ENCODE measurements around the gene KLHL29.

Gene KLHL29

DNA sequence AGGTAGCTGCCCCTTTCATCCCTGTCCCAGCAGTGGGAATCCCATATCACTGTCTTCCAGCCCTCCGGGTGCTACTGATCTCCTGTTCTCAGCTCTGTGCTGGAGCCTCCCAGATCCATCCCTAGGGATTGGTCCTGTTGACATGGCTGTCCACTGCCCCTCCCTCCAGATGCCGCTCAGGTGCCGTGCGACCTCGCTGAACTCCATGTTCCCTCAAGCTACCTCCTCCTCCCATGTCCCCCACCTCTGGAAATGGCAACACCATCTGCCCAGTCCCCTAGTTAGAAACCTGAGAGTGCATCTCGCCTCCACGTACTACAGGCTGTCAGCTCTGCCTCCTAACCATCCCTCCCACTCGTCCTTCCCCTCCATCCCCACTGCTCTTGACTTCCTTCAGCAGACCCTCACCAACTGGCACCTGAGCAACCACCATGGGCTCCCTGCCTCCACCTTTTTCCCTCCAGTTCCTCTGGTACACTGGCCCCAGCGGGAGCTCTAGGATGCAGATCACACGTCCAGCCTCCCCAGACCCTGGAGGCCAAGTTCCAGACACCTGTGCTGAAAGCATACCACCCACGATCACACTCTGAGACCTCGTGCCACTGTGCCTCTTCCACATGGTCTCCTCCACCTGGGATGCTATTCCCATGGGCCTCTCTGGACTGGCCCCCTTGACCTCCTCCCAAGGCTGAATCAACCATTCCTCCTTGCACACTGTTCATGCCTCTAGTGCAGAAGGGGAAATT is 106.8 kb downstream of the KLHL29 start:
- Histone ChIP-seq H3K36me3 (no peaks in the 10 kb centered on the region), H3K27me3 (peaks cover 0 to 70% (median 0%) of the 10 kb centered on the region in 11 experiments; a peak in 8 of 22 replicates)
- no peak for TF ChIP-seq Cebpa-rat (IDR thresholded peaks at IDR 0.05)

GRCh38 chr2:23492337-23492675 is 107.3 kb downstream of the KLHL29 start:
- H3K27me3 ChIP-seq, result peaks cover 0 to 70% (median under 1%) of the 10 kb centered on the region in 11 experiments; a peak in 9 of 22 replicates
- H3K4me1 ChIP-seq, result peaks cover 25 to 46% (median 36%) of the 10 kb centered on the region in 10 experiments
- H3K4me3 ChIP-seq, result no peak overlapping the region
- no peak overlapping the region for H3K4me2 ChIP-seq
- no peak overlapping the region for H3K27ac ChIP-seq
- H3K36me3 ChIP-seq, result no peaks in the 10 kb centered on the region
- H3K9me3 ChIP-seq (replicated peaks in 1 of 11), result no peaks in the 10 kb centered on the region
- H3K9ac ChIP-seq, result no peak overlapping the region
- H4K20me1 ChIP-seq, result peaks cover 0 to 39% (median 0%) of the 10 kb centered on the region in 11 experiments; a peak in 8 of 22 replicates
- TF ChIP-seq Cebpa-rat (IDR thresholded peaks at IDR 0.05), result no peak

More for the DNA sequence above, 106.8 kb downstream of the KLHL29 start:
- H3K27ac ChIP-seq, result no peak overlapping the region
- no peak overlapping the region for H3K4me2 ChIP-seq
- peaks cover 0 to 44% (median 0%) of the 10 kb centered on the region in 11 experiments; a peak in 8 of 22 replicates for H4K20me1 ChIP-seq
- no peak overlapping the region for H3K9ac ChIP-seq
- no peak overlapping the region for H3K4me3 ChIP-seq
- no peaks in the 10 kb centered on the region for H3K9me3 ChIP-seq (replicated peaks in 1 of 11)
- peaks cover 20 to 41% (median 31%) of the 10 kb centered on the region in 10 experiments for H3K4me1 ChIP-seq

GRCh38 chr2:23492921-23493320 is 107.9 kb downstream of the KLHL29 start:
- Histone ChIP-seq H3K4me3 (no peak overlapping the region), H3K36me3 (no peaks in the 10 kb centered on the region), H3K9me3 (replicated peaks in 1 of 11) (no peaks in the 10 kb centered on the region), H3K27me3 (peaks cover 0 to 73% (median 4%) of the 10 kb centered on the region in 11 experiments; a peak in 10 of 22 replicates), H3K4me1 (peaks cover 31 to 46% (median 40%) of the 10 kb centered on the region in 10 experiments), H4K20me1 (peaks cover 0 to 34% (median 0%) of the 10 kb centered on the region in 11 experiments; a peak in 7 of 22 replicates), H3K27ac (no peak overlapping the region), H3K4me2 (peak overlapping the region in 2 of 11 experiments; percentile 4 to 5; a peak in 1 of 22 replicates), H3K9ac (no peak overlapping the region)
- TF ChIP-seq Cebpa-rat (IDR thresholded peaks at IDR 0.05), result no peak

- no peak for TF ChIP-seq Cebpa-rat (IDR thresholded peaks at IDR 0.05)
- no peak overlapping the region for H3K4me2 ChIP-seq
- H3K27ac ChIP-seq, result no peak overlapping the region
- H3K36me3 ChIP-seq, result no peaks in the 10 kb centered on the region
- H3K9ac ChIP-seq, result no peak overlapping the region
- peaks cover 0 to 78% (median 12%) of the 10 kb centered on the region in 11 experiments; a peak in 10 of 22 replicates for H3K27me3 ChIP-seq
- H3K4me1 ChIP-seq, result peaks cover 38 to 53% (median 47%) of the 10 kb centered on the region in 10 experiments
- no peak overlapping the region for H3K4me3 ChIP-seq
- no peaks in the 10 kb centered on the region for H3K9me3 ChIP-seq (replicated peaks in 1 of 11)
- peaks cover 0 to 33% (median 0%) of the 10 kb centered on the region in 11 experiments; a peak in 8 of 22 replicates for H4K20me1 ChIP-seq
Observed at GRCh38 chr2:23493846-23494245, 108.9 kb downstream of the KLHL29 start.

- Histone ChIP-seq H3K4me2 (no peak overlapping the region), H3K4me1 (peaks cover 42 to 55% (median 49%) of the 10 kb centered on the region in 10 experiments), H3K27ac (no peak overlapping the region), H3K4me3 (no peak overlapping the region), H3K36me3 (no peaks in the 10 kb centered on the region), H3K27me3 (peaks cover 0 to 83% (median 10%) of the 10 kb centered on the region in 11 experiments; a peak in 10 of 22 replicates), H3K9me3 (replicated peaks in 1 of 11) (no peaks in the 10 kb centered on the region), H4K20me1 (peaks cover 0 to 28% (median 0%) of the 10 kb centered on the region in 11 experiments; a peak in 7 of 22 replicates), H3K9ac (no peak overlapping the region)
- TF ChIP-seq Cebpa-rat (IDR thresholded peaks at IDR 0.05), result no peak
Observed at GRCh38 chr2:23494286-23494685, 109.3 kb downstream of the KLHL29 start.

- H4K20me1 ChIP-seq, result peaks cover 0 to 21% (median 0%) of the 10 kb centered on the region in 11 experiments; a peak in 7 of 22 replicates
- H3K9me3 ChIP-seq (replicated peaks in 1 of 11), result no peaks in the 10 kb centered on the region
- peaks cover 0 to 89% (median 10%) of the 10 kb centered on the region in 11 experiments; a peak in 10 of 22 replicates for H3K27me3 ChIP-seq
- no peak for TF ChIP-seq Cebpa-rat (IDR thresholded peaks at IDR 0.05)
- no peak overlapping the region for H3K27ac ChIP-seq
- no peak overlapping the region for H3K9ac ChIP-seq
- no peak overlapping the region for H3K4me3 ChIP-seq
- H3K36me3 ChIP-seq, result no peaks in the 10 kb centered on the region
- H3K4me2 ChIP-seq, result peak overlapping the region; percentile 71 to 96 (median 83); a peak in 20 of 22 replicates
- H3K4me1 ChIP-seq, result peaks cover 34 to 58% (median 52%) of the 10 kb centered on the region in 10 experiments
Observed at GRCh38 chr2:23495661-23496114, 110.7 kb downstream of the KLHL29 start.

- H3K27me3 ChIP-seq, result peaks cover 0 to 90% (median 10%) of the 10 kb centered on the region in 11 experiments; a peak in 10 of 22 replicates
- H3K36me3 ChIP-seq, result no peaks in the 10 kb centered on the region
- no peak overlapping the region for H3K9ac ChIP-seq
- no peaks in the 10 kb centered on the region for H3K9me3 ChIP-seq (replicated peaks in 1 of 11)
- H3K4me1 ChIP-seq, result peaks cover 34 to 62% (median 52%) of the 10 kb centered on the region in 10 experiments
- H4K20me1 ChIP-seq, result peaks cover 0 to 21% (median 0%) of the 10 kb centered on the region in 11 experiments; a peak in 7 of 22 replicates
- H3K4me2 ChIP-seq, result peak overlapping the region; percentile 71 to 96 (median 83)
- peak overlapping the region in 1 of 11 experiments; percentile 1; a peak in 1 of 22 replicates for H3K27ac ChIP-seq
- TF ChIP-seq Cebpa-rat (IDR thresholded peaks at IDR 0.05), result no peak
- no peak overlapping the region for H3K4me3 ChIP-seq
Observed at GRCh38 chr2:23496456-23496855, 111.5 kb downstream of the KLHL29 start.

DNA sequence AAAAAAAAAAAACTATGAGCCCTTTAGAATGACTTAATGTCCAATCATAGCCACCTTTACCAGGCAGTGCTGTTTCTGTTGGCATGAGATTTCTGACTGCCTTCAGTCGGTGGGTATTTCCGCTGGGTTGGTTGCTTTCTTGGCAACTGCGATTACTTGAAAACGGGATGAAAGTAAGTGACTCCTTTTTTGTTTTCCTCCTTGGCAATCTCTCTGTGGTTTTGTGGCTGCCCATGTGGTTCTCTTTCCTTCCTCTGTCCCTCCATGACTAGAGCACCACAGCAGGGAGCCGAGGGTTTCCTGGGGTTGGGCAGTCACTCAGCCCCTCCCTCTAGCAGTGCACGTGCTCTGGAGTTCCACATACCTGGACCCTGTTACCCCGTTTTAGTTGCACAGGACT is 112.1 kb downstream of the KLHL29 start:
- Histone ChIP-seq H3K9me3 (replicated peaks in 1 of 11) (no peaks in the 10 kb centered on the region), H3K4me3 (no peak overlapping the region), H3K36me3 (no peaks in the 10 kb centered on the region), H3K9ac (no peak overlapping the region), H3K27me3 (peaks cover 0 to 89% (median 10%) of the 10 kb centered on the region in 11 experiments; a peak in 10 of 22 replicates), H4K20me1 (peaks cover 0 to 21% (median 0%) of the 10 kb centered on the region in 11 experiments; a peak in 6 of 22 replicates), H3K4me2 (peak overlapping the region; percentile 71 to 96 (median 83)), H3K27ac (peak overlapping the region in 3 of 11 experiments; percentile 37 to 45 (median 42); a peak in 4 of 22 replicates), H3K4me1 (peaks cover 34 to 62% (median 52%) of the 10 kb centered on the region in 10 experiments)
- TF ChIP-seq Cebpa-rat (IDR thresholded peaks at IDR 0.05), result peak in 1 of 11 experiments; percentile 12; a peak in 1 of 22 replicates

GRCh38 chr2:23497536-23497935 is 112.6 kb downstream of the KLHL29 start:
- Histone ChIP-seq H3K27ac (peak overlapping the region in 3 of 11 experiments; percentile 37 to 45 (median 42); a peak in 4 of 22 replicates), H3K9ac (no peak overlapping the region), H3K4me1 (peaks cover 34 to 62% (median 52%) of the 10 kb centered on the region in 10 experiments), H3K4me2 (peak overlapping the region; percentile 71 to 96 (median 83)), H4K20me1 (peaks cover 0 to 21% (median 0%) of the 10 kb centered on the region in 11 experiments; a peak in 6 of 22 replicates), H3K4me3 (no peak overlapping the region; a peak in 1 of 20 replicates), H3K9me3 (replicated peaks in 1 of 11) (no peaks in the 10 kb centered on the region), H3K36me3 (no peaks in the 10 kb centered on the region), H3K27me3 (peaks cover 0 to 92% (median 10%) of the 10 kb centered on the region in 11 experiments; a peak in 10 of 22 replicates)
- TF ChIP-seq Cebpa-rat (IDR thresholded peaks at IDR 0.05), result no peak

All from BLaER1 treated with 17β-estradiol and CSF1 and Interleukin-3, amounts not matched to agents 10 nM and 100 nM (cell line).